Stimulated activated CD8-positive, alpha-beta memory T cell treated with anti-CD3 and anti-CD28 coated beads, Interleukin-12 subunit alpha, Interleukin-12 subunit beta, amount 100 ng/mL, for 24 hours (primary cell): ENCODE data around the gene PDPK1.
"Not testable (repeated sequence)": the region's sequence is repeated elsewhere in the genome, so short reads cannot be mapped to it uniquely, and the experiment has no call there.

ENCODE experiments used
- DNase-seq: peaks from one replicate; pipeline ENCODE4 v3.0.0-alpha.2; 2020; ENCODE audit errors: extremely low read depth

Gene PDPK1

GRCh38 chr16:2523801-2524231 lies 14.0 kb upstream of the PDPK1 start:
- DNase-seq: no peak

GRCh38 chr16:2524339-2524938 lies 13.4 kb upstream of the PDPK1 start:
- DNase-seq: no peak

- no peak for DNase-seq
Measured at GRCh38 chr16:2526135-2526534, 11.7 kb upstream of the PDPK1 start.

GRCh38 chr16:2527071-2527783 lies 10.6 kb upstream of the PDPK1 start:
- no peak for DNase-seq

- no peak for DNase-seq
Measured at GRCh38 chr16:2527784-2528100, 10.1 kb upstream of the PDPK1 start.

- no peak for DNase-seq
Measured at GRCh38 chr16:2528161-2529060, 9.4 kb upstream of the PDPK1 start.

- no peak for DNase-seq
Measured at GRCh38 chr16:2529061-2529931, 8.5 kb upstream of the PDPK1 start.

- DNase-seq: no peak
Measured at GRCh38 chr16:2529961-2530628, 7.7 kb upstream of the PDPK1 start.

- no peak for DNase-seq
Measured at GRCh38 chr16:2530629-2531318, 7.0 kb upstream of the PDPK1 start.

GRCh38 chr16:2531371-2531695 lies 6.5 kb upstream of the PDPK1 start, which contains the start of gene CEMP1:
Gene CEMP1, minus strand, starts transcription at chr16:2531408. Its CDS starts 335 bp downstream, at chr16:2531073.
- no peak for DNase-seq

- peak; percentile 95 for DNase-seq
Measured at GRCh38 chr16:2531696-2532493, 5.9 kb upstream of the PDPK1 start.

- DNase-seq: no peak
Measured at GRCh38 chr16:2532494-2533141, 5.2 kb upstream of the PDPK1 start.

- DNase-seq: not testable (repeated sequence)
Measured at GRCh38 chr16:2533142-2533755, 4.6 kb upstream of the PDPK1 start.

- no peak for DNase-seq
Measured at GRCh38 chr16:2533912-2534311, 3.9 kb upstream of the PDPK1 start.

GRCh38 chr16:2534335-2534734 lies 3.5 kb upstream of the PDPK1 start:
- not testable (repeated sequence) for DNase-seq

GRCh38 chr16:2535625-2536013 lies 2.2 kb upstream of the PDPK1 start:
- DNase-seq: no peak

- DNase-seq: not testable (repeated sequence)
Measured at GRCh38 chr16:2539192-2539844, 1.5 kb downstream of the PDPK1 start.

- not testable (repeated sequence) for DNase-seq
Measured at GRCh38 chr16:2539845-2540458, 2.1 kb downstream of the PDPK1 start.
